NCI-H446 treated with DMSO at 0.1 percent for 48 hours (cell line): ENCODE data around the gene LAMA3.
"Not testable (repeated sequence)": the region's sequence is repeated elsewhere in the genome, so short reads cannot be mapped to it uniquely, and the experiment has no call there.

Source experiments
- DNase-seq: peaks from one replicate; lab custom pipeline; 2025; lab: John Stamatoyannopoulos, UW

LAMA3 gene

GRCh38 chr18:23706971-23707640 lies 17.9 kb downstream of the LAMA3 start:
- no peak for DNase-seq

- DNase-seq = no peak
These were observed 20.8 kb downstream of the LAMA3 start for GRCh38 chr18:23710068-23710527.

- no peak for DNase-seq
These were observed 21.7 kb downstream of the LAMA3 start for GRCh38 chr18:23710946-23711345.

GRCh38 chr18:23711426-23711825 lies 22.2 kb downstream of the LAMA3 start:
- no peak for DNase-seq

- no peak for DNase-seq
These were observed 23.2 kb downstream of the LAMA3 start for GRCh38 chr18:23712445-23712844.

- no peak for DNase-seq
These were observed 25.3 kb downstream of the LAMA3 start for GRCh38 chr18:23714576-23714975.

- DNase-seq = not testable (repeated sequence)
These were observed 26.8 kb downstream of the LAMA3 start for GRCh38 chr18:23716079-23716478.

GRCh38 chr18:23716516-23716915 lies 27.3 kb downstream of the LAMA3 start:
- DNase-seq = no peak

GRCh38 chr18:23716966-23717365 lies 27.7 kb downstream of the LAMA3 start:
- DNase-seq = no peak

- no peak for DNase-seq
These were observed 29.0 kb downstream of the LAMA3 start for GRCh38 chr18:23718243-23718720.

GRCh38 chr18:23718731-23719130 lies 29.5 kb downstream of the LAMA3 start:
- DNase-seq = no peak

- DNase-seq = no peak
These were observed 30.5 kb downstream of the LAMA3 start for GRCh38 chr18:23719634-23720201.

- no peak for DNase-seq
These were observed 32.6 kb downstream of the LAMA3 start for GRCh38 chr18:23721696-23722480.

- no peak for DNase-seq
These were observed 33.4 kb downstream of the LAMA3 start for GRCh38 chr18:23722646-23723045.

GRCh38 chr18:23723121-23723520 lies 33.9 kb downstream of the LAMA3 start:
- DNase-seq = no peak

GRCh38 chr18:23724681-23725080 lies 35.4 kb downstream of the LAMA3 start:
- DNase-seq = no peak

GRCh38 chr18:23725351-23725750 lies 36.1 kb downstream of the LAMA3 start:
- no peak for DNase-seq

GRCh38 chr18:23725827-23726661 lies 36.8 kb downstream of the LAMA3 start:
- no peak for DNase-seq

- no peak for DNase-seq
These were observed 38.6 kb downstream of the LAMA3 start for GRCh38 chr18:23727707-23728493.

- DNase-seq = no peak
These were observed 41.6 kb downstream of the LAMA3 start for GRCh38 chr18:23730857-23731256.

GRCh38 chr18:23731861-23732260 lies 42.6 kb downstream of the LAMA3 start:
- no peak for DNase-seq
